HepG2 (cell line): ENCODE data around the gene RNASE7. TPM values are rescaled to one million over a fixed set of nuclear protein-coding genes. Genes with fewer than 3 reads are reported as not detected.

ENCODE experiments used
- ASH2L ChIP-seq: fragments of 300-600, 200-600 bp; sonication (generic); IDR thresholded peaks from 2 replicates; pipeline ENCODE4 v1.7.0; 2017; ENCODE audit warnings: low read depth, mild to moderate bottlenecking, moderate library complexity, mixed read lengths, low read length; ENCODE audit not compliant: insufficient read length
- FOXJ3 ChIP-seq: sonication (generic); formaldehyde crosslinking; IDR thresholded peaks from 2 replicates; pipeline ENCODE4 v1.4.0; 2020; ENCODE audit warnings: missing genetic modification reagents, mild to moderate bottlenecking, borderline replicate concordance
- HNRNPL ChIP-seq: fragments of 200-400 bp; formaldehyde crosslinking; IDR thresholded peaks from 2 replicates; pipeline ENCODE4 v1.6.1; 2017; ENCODE audit warnings: mild to moderate bottlenecking, low read depth, low read length
- MIER2 ChIP-seq: IDR thresholded peaks from 2 replicates; pipeline ENCODE4 v1.6.1; 2016; ENCODE audit warnings: missing biosample characterization, missing genetic modification reagents
- NFE2 ChIP-seq: sonication (generic); formaldehyde crosslinking; IDR thresholded peaks from 2 replicates; pipeline ENCODE4 v1.4.0; 2020; ENCODE audit warnings: missing genetic modification reagents
- NR1H2 ChIP-seq: sonication (generic); formaldehyde crosslinking; IDR thresholded peaks from 2 replicates; pipeline ENCODE4 v1.8.1; 2022; ENCODE audit warnings: low read depth, missing genetic modification reagents, borderline replicate concordance
- PAX8 ChIP-seq: sonication (generic); formaldehyde crosslinking; IDR thresholded peaks from 2 replicates; pipeline ENCODE4 v1.8.0; 2022; ENCODE audit warnings: mild to moderate bottlenecking, missing genetic modification reagents, borderline replicate concordance
- SALL1 ChIP-seq: sonication (generic); formaldehyde crosslinking; IDR thresholded peaks from 2 replicates; pipeline ENCODE4 v1.8.0; 2022; ENCODE audit warnings: mild to moderate bottlenecking, missing genetic modification reagents
- UBTF ChIP-seq: sonication (generic); formaldehyde crosslinking; IDR thresholded peaks from 2 replicates; pipeline ENCODE4 v1.4.0; 2020; ENCODE audit warnings: mild to moderate bottlenecking, missing genetic modification reagents
- YY1 ChIP-seq: IDR thresholded peaks from 2 replicates; pipeline ENCODE4 v1.6.1; 2011; ENCODE audit warnings: low read length, low read depth, moderate library complexity, mild to moderate bottlenecking; ENCODE audit not compliant: insufficient read depth, insufficient replicate concordance
- ZBED4 ChIP-seq: sonication (generic); formaldehyde crosslinking; IDR thresholded peaks from 2 replicates; pipeline ENCODE4 v1.4.0; 2020; ENCODE audit warnings: missing genetic modification reagents, borderline replicate concordance
- ZBTB25 ChIP-seq: IDR thresholded peaks from 2 replicates; pipeline ENCODE4 v1.6.1; 2018; ENCODE audit warnings: missing genetic modification reagents
- ZNF18 ChIP-seq: sonication (generic); formaldehyde crosslinking; IDR thresholded peaks from 2 replicates; pipeline ENCODE4 v1.8.0; 2022; ENCODE audit warnings: mild to moderate bottlenecking, missing genetic modification reagents; ENCODE audit not compliant: insufficient replicate concordance
- ZNF180 ChIP-seq: sonication (generic); formaldehyde crosslinking; IDR thresholded peaks from 2 replicates; pipeline ENCODE4 v1.4.0; 2020; ENCODE audit warnings: low read depth, missing genetic modification reagents, borderline replicate concordance
- ZNF724P ChIP-seq: sonication (generic); formaldehyde crosslinking; IDR thresholded peaks from 2 replicates; pipeline ENCODE4 v1.8.0; 2022; ENCODE audit warnings: missing genetic modification reagents, borderline replicate concordance
- polyA plus RNA-seq, 8 experiments: library from polyadenylated mRNA; depleted of rRNA in 3 of 8; stranded (reverse) in 7 of 8; unstranded in 1 of 8; fragments of >200 nt; fragmentation: Illumina TruSeq in 4 of 8; extraction: Trizol in 4 of 8; gene quantifications; 2 replicates each; pipeline versions ENCODE4 v1.2.1 to v1.2.3, GENCODE V29; 2011 to 2016; ENCODE audit warnings: low read depth in 4 of 8, missing spikeins in 1 of 8, mixed read lengths in 1 of 8; ENCODE audit not compliant: insufficient read depth in 1 of 8
- total RNA-seq, 5 experiments: library from RNA; depleted of rRNA; stranded (reverse); fragments of >200 nt; fragmentation: Illumina TruSeq; extraction: Trizol; gene quantifications; 2 replicates each; pipeline ENCODE4 v1.2.3, GENCODE V29; 2016; ENCODE audit warnings: low read depth in 1 of 5
- TF ChIP-seq, protein P1 (sequence below): sonication (generic); formaldehyde crosslinking; IDR thresholded peaks from 2 replicates; pipeline ENCODE4 v1.5.0; 2020; ENCODE audit warnings: missing genetic modification reagents

The RNASE7 gene
- total and polyA plus RNA-seq, 2 of the 13 experiments (the other 11 are each of a cell fraction or from before 2014, with no cell fraction given), result 0.04 TPM; not detected in 1

GRCh38 chr14:21069388-21070082 is 27.4 kb downstream of the RNASE7 start (continued):
- TF ChIP-seq ZNF18 (CRISPR knock-in tag), result peak; percentile 2
- no peak for TF ChIP-seq NR1H2 (CRISPR knock-in tag)
- no peak for TF ChIP-seq FOXJ3 (CRISPR knock-in tag)
- TF ChIP-seq PAX8 (CRISPR knock-in tag), result no peak
- peak; percentile 77; the same call in 1 of the 2 replicates for TF ChIP-seq ZBTB25
- TF ChIP-seq ZBED4 (CRISPR knock-in tag), result no peak
- TF ChIP-seq, protein P1, sequence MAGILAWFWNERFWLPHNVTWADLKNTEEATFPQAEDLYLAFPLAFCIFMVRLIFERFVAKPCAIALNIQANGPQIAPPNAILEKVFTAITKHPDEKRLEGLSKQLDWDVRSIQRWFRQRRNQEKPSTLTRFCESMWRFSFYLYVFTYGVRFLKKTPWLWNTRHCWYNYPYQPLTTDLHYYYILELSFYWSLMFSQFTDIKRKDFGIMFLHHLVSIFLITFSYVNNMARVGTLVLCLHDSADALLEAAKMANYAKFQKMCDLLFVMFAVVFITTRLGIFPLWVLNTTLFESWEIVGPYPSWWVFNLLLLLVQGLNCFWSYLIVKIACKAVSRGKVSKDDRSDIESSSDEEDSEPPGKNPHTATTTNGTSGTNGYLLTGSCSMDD (CRISPR knock-in tag), result no peak
- 0 out of 2 replicates have a peak, but pooled peaks have one; percentile 32 for TF ChIP-seq HNRNPL
- TF ChIP-seq MIER2 (CRISPR knock-in tag), result no peak
- TF ChIP-seq ZNF180 (CRISPR knock-in tag), result no peak
- peak; percentile 43; the same call in 1 of the 2 replicates for TF ChIP-seq UBTF (CRISPR knock-in tag)
- no peak for TF ChIP-seq ZNF724P (CRISPR knock-in tag)
- TF ChIP-seq SALL1 (CRISPR knock-in tag), result peak; percentile 59
- no peak for TF ChIP-seq ASH2L
- no peak for TF ChIP-seq NFE2
- peak; percentile 58 for TF ChIP-seq YY1
